HG03439 (cell line): Measurements from ENCODE around the gene MICALL2.
A peak's percentile ranks its signal among the peaks of the same experiment; 100 is the strongest.

ENCODE experiments used
- ATAC-seq: cut with Tn5 transposase; IDR thresholded peaks from one replicate; pipeline ENCODE4 v1.9.1; 2021; ENCODE audit warnings: mild to moderate bottlenecking, moderate library complexity; ENCODE audit not compliant: unreplicated experiment

Gene MICALL2

GRCh38 chr7:1458683-1459511 lies at the start of gene MICALL2:
Gene MICALL2 (minus strand): TSS chr7:1459470. CDS start chr7:1459326, 144 bp downstream.
- peak; percentile 20 for ATAC-seq

- no peak for ATAC-seq
Observed at GRCh38 chr7:1508277-1508758, 49.0 kb upstream of the MICALL2 start.

GRCh38 chr7:1505731-1506550 lies 46.7 kb upstream of the MICALL2 start:
- no peak for ATAC-seq

GRCh38 chr7:1503816-1504775 lies 44.8 kb upstream of the MICALL2 start, which contains the start of gene INTS1:
Gene INTS1 (minus strand): TSS chr7:1504389. CDS start chr7:1503960, 429 bp downstream.
- peak; percentile 83 for ATAC-seq

- ATAC-seq: no peak
Observed at GRCh38 chr7:1503390-1503789, 44.1 kb upstream of the MICALL2 start.

GRCh38 chr7:1502845-1503244 lies 43.6 kb upstream of the MICALL2 start:
- ATAC-seq: no peak

- no peak for ATAC-seq
Observed at GRCh38 chr7:1501487-1502270, 42.4 kb upstream of the MICALL2 start.

- ATAC-seq: no peak
Observed at GRCh38 chr7:1500064-1500807, 41.0 kb upstream of the MICALL2 start.

GRCh38 chr7:1499367-1500029 lies 40.2 kb upstream of the MICALL2 start:
- ATAC-seq: no peak

GRCh38 chr7:1498370-1499305 lies 39.4 kb upstream of the MICALL2 start:
- ATAC-seq: no peak

- no peak for ATAC-seq
Observed at GRCh38 chr7:1497293-1497927, 38.1 kb upstream of the MICALL2 start.

GRCh38 chr7:1496531-1497292 lies 37.4 kb upstream of the MICALL2 start:
- ATAC-seq: no peak

GRCh38 chr7:1495564-1496242 lies 36.4 kb upstream of the MICALL2 start:
- ATAC-seq: no peak

- no peak for ATAC-seq
Observed at GRCh38 chr7:1494866-1495563, 35.7 kb upstream of the MICALL2 start.

- ATAC-seq: no peak
Observed at GRCh38 chr7:1494447-1494846, 35.2 kb upstream of the MICALL2 start.
